Thoracic aorta (tissue), 2 donors: Measurements from ENCODE around the gene GPC5. TPM values are rescaled to one million over a fixed set of nuclear protein-coding genes. Genes with fewer than 3 reads are reported as not detected.

Source experiments
- ATAC-seq: fragments of 150-250 bp; one replicate; pipeline ENCODE4 v1.8.0; 2017; ENCODE audit warnings: low read depth; ENCODE audit not compliant: insufficient number of reproducible peaks, low FRiP score
- DNase-seq: peaks from one replicate; pipeline ENCODE4 v3.0.0-alpha.2; 2020; ENCODE audit warnings: low spot score
- H3K27ac ChIP-seq, 2 donors: fragments of 200-600 bp; sonication (generic); 1 replicate in 1 of 2; 2 replicates in 1 of 2; pipeline ENCODE4 v1.5.1; 2016; ENCODE audit warnings: mild to moderate bottlenecking in 2 of 2, moderate library complexity in 2 of 2
- H3K27me3 ChIP-seq: fragments of 200-600 bp; sonication (generic); replicated peaks from 2 replicates; pipeline ENCODE4 v1.6.0; 2016; ENCODE audit warnings: mild to moderate bottlenecking; ENCODE audit not compliant: insufficient read depth
- H3K36me3 ChIP-seq: fragments of 200-600 bp; sonication (generic); one replicate; pipeline ENCODE4 v1.5.1; 2016
- H3K4me1 ChIP-seq, 2 donors: fragments of 200-600 bp; sonication (generic); 1 replicate in 1 of 2; 2 replicates in 1 of 2; pipeline versions ENCODE4 v1.5.1 to v1.6.0; 2016; ENCODE audit warnings: low read depth in 2 of 2, mild to moderate bottlenecking in 1 of 2; ENCODE audit not compliant: control insufficient read depth in 1 of 2
- H3K4me3 ChIP-seq: fragments of 200-600 bp; sonication (generic); 2 replicates; pipeline ENCODE4 v1.5.1; 2016; ENCODE audit warnings: mild to moderate bottlenecking
- H3K9me3 ChIP-seq: fragments of 200-600 bp; sonication (generic); 2 replicates; pipeline ENCODE4 v1.5.1; 2016
- total RNA-seq, 2 donors: library from RNA; depleted of rRNA; stranded (reverse); fragments of >200 nt; gene quantifications; one replicate each; pipeline versions ENCODE4 v1.1.0 to v1.2.3, GENCODE V29; 2016
- TF ChIP-seq, protein P1 (sequence below): fragments of 200-600 bp; sonication (generic); IDR thresholded peaks from one replicate; pipeline ENCODE4 v1.5.1; 2019; ENCODE audit warnings: antibody characterized with exemption

The GPC5 gene
- total RNA-seq, 2 donors from 2014 or later, result 3.3 TPM; not detected in 1

DNA sequence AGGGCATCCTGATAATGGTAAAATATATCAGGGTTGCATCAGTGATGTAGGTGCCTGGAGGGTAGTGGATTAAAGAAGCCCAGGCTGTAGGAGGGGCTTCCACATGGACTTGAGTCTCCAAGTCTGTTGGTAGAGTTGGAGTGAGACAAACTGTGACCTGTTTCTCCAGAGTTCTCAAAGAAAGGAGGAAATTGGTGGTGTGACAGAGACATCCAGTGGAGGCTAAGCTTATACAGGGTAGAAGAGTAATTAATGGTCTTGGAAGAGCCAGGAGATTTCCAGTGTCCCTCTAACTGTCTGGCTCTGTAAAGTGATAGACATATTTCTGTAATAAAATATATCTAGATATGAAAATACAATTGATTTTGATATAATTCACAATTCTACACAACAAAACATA, 61.1 kb downstream of the GPC5 start:
- Histone ChIP-seq H3K27ac (no peak overlapping the region), H3K4me1 (no peaks in the 10 kb centered on the region), H3K36me3 (no peaks in the 10 kb centered on the region), H3K4me3 (no peak overlapping the region), H3K9me3 (no peaks in the 10 kb centered on the region), H3K27me3 (no peaks in the 10 kb centered on the region)
- DNase-seq, result no peak
- TF ChIP-seq, protein P1, sequence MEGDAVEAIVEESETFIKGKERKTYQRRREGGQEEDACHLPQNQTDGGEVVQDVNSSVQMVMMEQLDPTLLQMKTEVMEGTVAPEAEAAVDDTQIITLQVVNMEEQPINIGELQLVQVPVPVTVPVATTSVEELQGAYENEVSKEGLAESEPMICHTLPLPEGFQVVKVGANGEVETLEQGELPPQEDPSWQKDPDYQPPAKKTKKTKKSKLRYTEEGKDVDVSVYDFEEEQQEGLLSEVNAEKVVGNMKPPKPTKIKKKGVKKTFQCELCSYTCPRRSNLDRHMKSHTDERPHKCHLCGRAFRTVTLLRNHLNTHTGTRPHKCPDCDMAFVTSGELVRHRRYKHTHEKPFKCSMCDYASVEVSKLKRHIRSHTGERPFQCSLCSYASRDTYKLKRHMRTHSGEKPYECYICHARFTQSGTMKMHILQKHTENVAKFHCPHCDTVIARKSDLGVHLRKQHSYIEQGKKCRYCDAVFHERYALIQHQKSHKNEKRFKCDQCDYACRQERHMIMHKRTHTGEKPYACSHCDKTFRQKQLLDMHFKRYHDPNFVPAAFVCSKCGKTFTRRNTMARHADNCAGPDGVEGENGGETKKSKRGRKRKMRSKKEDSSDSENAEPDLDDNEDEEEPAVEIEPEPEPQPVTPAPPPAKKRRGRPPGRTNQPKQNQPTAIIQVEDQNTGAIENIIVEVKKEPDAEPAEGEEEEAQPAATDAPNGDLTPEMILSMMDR, result no peak
- no peak for ATAC-seq

- Histone ChIP-seq H3K4me1 (no peaks in the 10 kb centered on the region), H3K27me3 (no peaks in the 10 kb centered on the region), H3K4me3 (no peak overlapping the region), H3K9me3 (no peaks in the 10 kb centered on the region), H3K27ac (no peak overlapping the region), H3K36me3 (no peaks in the 10 kb centered on the region)
- TF ChIP-seq, protein P1, result no peak
- ATAC-seq, result no peak
- DNase-seq, result no peak
These were observed 65.9 kb downstream of the GPC5 start for GRCh38 chr13:91464336-91464735.

DNA sequence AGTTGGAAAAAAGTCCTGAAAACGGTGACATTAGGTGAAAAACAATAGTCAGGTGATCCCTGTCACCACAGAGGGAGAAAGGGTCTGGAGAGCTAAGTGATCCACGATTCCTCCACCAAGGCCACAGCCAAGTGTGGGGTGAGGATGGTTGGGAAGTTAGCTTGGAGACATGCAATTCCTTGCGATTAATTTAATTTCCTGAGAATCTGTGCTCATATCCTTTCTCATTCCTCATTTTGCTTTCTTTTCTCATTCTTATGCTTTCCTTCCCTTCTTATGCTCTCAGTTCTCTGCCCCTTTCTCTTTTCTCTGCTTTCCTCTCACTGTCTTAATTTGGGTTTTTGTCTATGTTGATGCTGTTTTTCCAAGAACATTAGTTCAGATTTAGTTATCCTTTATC, 68.8 kb downstream of the GPC5 start:
- ATAC-seq, result no peak
- TF ChIP-seq, protein P1, result no peak

GRCh38 chr13:91468301-91468700, 69.9 kb downstream of the GPC5 start:
- Histone ChIP-seq H3K27me3 (no peaks in the 10 kb centered on the region), H3K36me3 (no peaks in the 10 kb centered on the region), H3K4me3 (no peak overlapping the region), H3K9me3 (no peaks in the 10 kb centered on the region), H3K27ac (no peak overlapping the region), H3K4me1 (no peaks in the 10 kb centered on the region)
- ATAC-seq (no peak), DNase-seq (no peak)
- TF ChIP-seq, protein P1, result no peak

More for the DNA sequence above, 68.8 kb downstream of the GPC5 start:
- H3K9me3 ChIP-seq, result no peaks in the 10 kb centered on the region
- no peak overlapping the region for H3K27ac ChIP-seq
- no peaks in the 10 kb centered on the region for H3K27me3 ChIP-seq
- no peak for DNase-seq
- H3K36me3 ChIP-seq, result no peaks in the 10 kb centered on the region
- H3K4me3 ChIP-seq, result no peak overlapping the region
- H3K4me1 ChIP-seq, result no peaks in the 10 kb centered on the region

DNA sequence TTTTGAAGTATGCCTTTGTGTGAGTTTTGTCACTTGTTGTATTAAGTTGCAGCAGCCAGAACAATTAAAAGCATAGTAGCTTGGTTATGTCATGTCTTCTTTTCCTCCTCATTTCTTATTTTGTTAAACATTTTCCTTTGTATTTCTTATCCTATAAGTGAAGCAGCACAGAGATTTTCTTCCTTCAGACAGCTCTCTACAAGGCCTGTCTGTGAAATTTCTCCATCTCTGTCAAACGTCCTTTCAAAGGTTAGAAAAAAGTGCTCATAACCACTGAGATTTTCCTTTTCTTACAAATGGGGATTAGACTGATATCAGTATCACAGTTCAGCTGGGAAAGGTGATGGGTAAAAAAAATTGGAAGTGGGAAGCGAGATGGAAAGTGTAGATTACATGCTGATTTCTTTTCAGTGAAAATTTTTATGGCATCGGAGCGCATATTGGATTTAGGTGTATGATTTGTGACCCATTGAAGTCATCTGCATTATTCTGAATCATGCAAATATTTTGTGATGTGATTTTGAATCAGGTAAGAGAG, 71.7 kb downstream of the GPC5 start:
- H3K27ac ChIP-seq, result no peak overlapping the region
- DNase-seq (no peak), ATAC-seq (no peak)
- no peaks in the 10 kb centered on the region for H3K9me3 ChIP-seq
- no peaks in the 10 kb centered on the region for H3K27me3 ChIP-seq
- H3K4me3 ChIP-seq, result no peak overlapping the region
- no peaks in the 10 kb centered on the region for H3K4me1 ChIP-seq
- no peaks in the 10 kb centered on the region for H3K36me3 ChIP-seq
- TF ChIP-seq, protein P1, result no peak
